Medulla oblongata (tissue), 1 donor: ENCODE measurements around the gene C22orf31.
A peak's percentile ranks its signal among the peaks of the same experiment; 100 is the strongest.
"Not testable (repeated sequence)": the region's sequence is repeated elsewhere in the genome, so short reads cannot be mapped to it uniquely, and the experiment has no call there.

ENCODE experiments used
- DNase-seq: peaks from one replicate; pipeline ENCODE4 v3.0.0-alpha.2; 2015; ENCODE audit errors: extremely low spot score

Gene C22orf31

GRCh38 chr22:29055192-29055830, 6.3 kb downstream of the C22orf31 start:
- no peak for DNase-seq

GRCh38 chr22:29054251-29054767, 7.3 kb downstream of the C22orf31 start:
- DNase-seq, result no peak

GRCh38 chr22:29053048-29053702, 8.5 kb downstream of the C22orf31 start:
- DNase-seq, result no peak

- DNase-seq, result no peak
Measured at GRCh38 chr22:29050457-29050856, 11.2 kb downstream of the C22orf31 start.

GRCh38 chr22:29049655-29050263, 11.9 kb downstream of the C22orf31 start:
- DNase-seq, result no peak

GRCh38 chr22:29048822-29049654, 12.6 kb downstream of the C22orf31 start:
- DNase-seq, result no peak

- DNase-seq, result no peak
Measured at GRCh38 chr22:29044657-29045176, 16.9 kb downstream of the C22orf31 start.

- DNase-seq, result no peak
Measured at GRCh38 chr22:29043906-29044575, 17.6 kb downstream of the C22orf31 start.

GRCh38 chr22:29041408-29041807, 20.2 kb downstream of the C22orf31 start:
- DNase-seq, result peak; percentile 63

- peak; percentile 90 for DNase-seq
Measured at GRCh38 chr22:29040385-29041275, 21.0 kb downstream of the C22orf31 start.

- not testable (repeated sequence) for DNase-seq
Measured at GRCh38 chr22:29039684-29040083, 21.9 kb downstream of the C22orf31 start.

GRCh38 chr22:29039148-29039547, 22.5 kb downstream of the C22orf31 start:
- no peak for DNase-seq

GRCh38 chr22:29037340-29037932, 24.2 kb downstream of the C22orf31 start:
- DNase-seq, result no peak

GRCh38 chr22:29032584-29032983, 29.0 kb downstream of the C22orf31 start:
- DNase-seq, result peak; percentile 38

- no peak for DNase-seq
Measured at GRCh38 chr22:29032014-29032475, 29.6 kb downstream of the C22orf31 start.

GRCh38 chr22:29031227-29032011, 30.2 kb downstream of the C22orf31 start:
- DNase-seq, result peak; percentile 47

- DNase-seq, result peak; percentile 41
Measured at GRCh38 chr22:29030618-29031226, 30.9 kb downstream of the C22orf31 start.

GRCh38 chr22:29030016-29030617, 31.5 kb downstream of the C22orf31 start:
- DNase-seq, result no peak
